Parathyroid adenoma (tissue), 2 donors: ENCODE data around the gene NUP133.

Experiments
- H2AFZ ChIP-seq: fragments of 300-600 bp; sonication (generic); one replicate; pipeline ENCODE4 v1.7.0; 2017; ENCODE audit warnings: antibody characterized with exemption, mild to moderate bottlenecking
- H3K27ac ChIP-seq: fragments of 300-600 bp; sonication (generic); one replicate; pipeline ENCODE4 v1.7.0; 2017
- H3K27me3 ChIP-seq: fragments of 300-600 bp; sonication (generic); one replicate; pipeline ENCODE4 v1.7.0; 2017; ENCODE audit warnings: low read length; ENCODE audit not compliant: control insufficient read depth, insufficient read depth
- H3K36me3 ChIP-seq: fragments of 300-600 bp; sonication (generic); one replicate; pipeline ENCODE4 v1.7.0; 2017; ENCODE audit warnings: low read length; ENCODE audit not compliant: control insufficient read depth, insufficient read depth
- H3K4me1 ChIP-seq: fragments of 300-600 bp; sonication (generic); one replicate; pipeline ENCODE4 v1.7.0; 2017; ENCODE audit warnings: control low read depth
- H3K4me2 ChIP-seq: fragments of 300-600 bp; sonication (generic); one replicate; pipeline ENCODE4 v1.7.0; 2017; ENCODE audit warnings: low read length
- H3K4me3 ChIP-seq: fragments of 300-600 bp; sonication (generic); one replicate; pipeline ENCODE4 v1.7.0; 2017; ENCODE audit warnings: low read depth, low read length
- H3K79me2 ChIP-seq: fragments of 300-600 bp; sonication (generic); one replicate; pipeline ENCODE4 v1.7.0; 2017; ENCODE audit warnings: control low read depth
- H3K9ac ChIP-seq: fragments of 300-600 bp; sonication (generic); one replicate; pipeline ENCODE4 v1.7.0; 2017; ENCODE audit warnings: mild to moderate bottlenecking
- H3K9me3 ChIP-seq: fragments of 300-600 bp; sonication (generic); one replicate; pipeline ENCODE4 v1.7.0; 2017; ENCODE audit warnings: low read length; ENCODE audit not compliant: control insufficient read depth
- CTCF ChIP-seq: fragments of 300-600 bp; sonication (generic); IDR thresholded peaks from one replicate; pipeline ENCODE4 v1.7.0; 2017; ENCODE audit warnings: antibody characterized with exemption, mild to moderate bottlenecking
- donor health status: primary hyperparathyroidism.

Gene NUP133

GRCh38 chr1:229487181-229487580, 21.0 kb downstream of the NUP133 start:
- Histone ChIP-seq H3K4me2 (no peak overlapping the region), H3K79me2 (no peaks in the 10 kb centered on the region), H3K4me3 (no peak overlapping the region), H3K4me1 (no peaks in the 10 kb centered on the region), H3K36me3 (no peaks in the 10 kb centered on the region), H3K27ac (no peak overlapping the region), H3K9ac (no peak overlapping the region), H3K9me3 (no peaks in the 10 kb centered on the region), H3K27me3 (no peaks in the 10 kb centered on the region), H2AFZ (no peak overlapping the region)
- no peak for TF ChIP-seq CTCF

GRCh38 chr1:229485318-229485717, 22.8 kb downstream of the NUP133 start:
- no peak for TF ChIP-seq CTCF
- Histone ChIP-seq H3K9me3 (no peaks in the 10 kb centered on the region), H3K27me3 (no peaks in the 10 kb centered on the region), H3K4me2 (no peak overlapping the region), H3K9ac (no peak overlapping the region), H2AFZ (no peak overlapping the region), H3K4me3 (no peak overlapping the region), H3K79me2 (no peaks in the 10 kb centered on the region), H3K4me1 (no peaks in the 10 kb centered on the region), H3K27ac (no peak overlapping the region), H3K36me3 (no peaks in the 10 kb centered on the region)

DNA sequence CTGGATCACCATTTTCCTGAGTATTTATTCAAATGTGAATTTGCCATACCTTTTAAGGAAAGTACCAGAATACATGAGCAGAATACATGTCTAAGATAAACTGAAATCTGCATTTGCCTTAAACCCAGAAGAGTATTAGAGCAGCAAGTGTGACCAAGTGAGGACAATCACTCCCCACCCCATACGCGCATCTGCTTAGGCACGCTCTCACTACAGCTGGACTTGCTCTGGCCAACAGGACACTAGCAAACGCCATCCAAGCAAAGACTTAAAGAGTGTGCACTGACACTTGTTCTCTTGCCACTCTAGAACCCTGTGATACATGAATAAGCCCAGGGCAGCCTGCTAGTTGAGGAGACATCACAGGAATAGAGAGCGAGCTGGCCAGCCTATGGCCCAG, 25.6 kb downstream of the NUP133 start:
- H3K4me3 ChIP-seq: no peak overlapping the region
- H3K4me1 ChIP-seq: no peaks in the 10 kb centered on the region
- no peaks in the 10 kb centered on the region for H3K79me2 ChIP-seq
- no peak overlapping the region for H2AFZ ChIP-seq
- TF ChIP-seq CTCF: no peak
- H3K9ac ChIP-seq: no peak overlapping the region
- H3K27ac ChIP-seq: no peak overlapping the region
- no peaks in the 10 kb centered on the region for H3K36me3 ChIP-seq
- no peak overlapping the region for H3K4me2 ChIP-seq
- H3K27me3 ChIP-seq: no peaks in the 10 kb centered on the region
- no peaks in the 10 kb centered on the region for H3K9me3 ChIP-seq

DNA sequence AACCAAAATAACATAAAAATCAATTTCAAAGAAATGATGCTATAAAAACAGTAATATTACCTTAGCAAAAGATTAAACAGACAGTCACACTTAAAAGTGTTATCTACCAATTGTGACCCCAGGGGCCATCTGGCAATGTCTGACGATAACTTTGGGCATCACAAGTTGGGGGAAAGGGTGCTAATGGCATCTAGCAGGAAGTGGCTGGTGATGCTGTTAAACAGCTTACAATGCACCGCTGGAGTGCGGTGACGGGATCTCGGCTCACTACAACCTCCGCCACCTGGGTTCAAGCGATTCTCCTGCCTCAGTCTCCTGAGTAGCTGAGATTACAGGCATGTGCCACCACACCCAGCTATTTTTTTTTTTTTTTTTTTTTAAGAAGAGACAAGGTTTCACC, 27.6 kb downstream of the NUP133 start:
- Histone ChIP-seq H3K9ac (no peak overlapping the region), H3K9me3 (no peaks in the 10 kb centered on the region), H3K79me2 (no peaks in the 10 kb centered on the region), H3K4me2 (no peak overlapping the region), H3K27me3 (no peaks in the 10 kb centered on the region), H3K36me3 (no peaks in the 10 kb centered on the region), H3K27ac (no peak overlapping the region), H3K4me3 (no peak overlapping the region), H2AFZ (no peak overlapping the region), H3K4me1 (no peaks in the 10 kb centered on the region)
- TF ChIP-seq CTCF: no peak

- no peak for TF ChIP-seq CTCF
- no peak overlapping the region for H3K4me3 ChIP-seq
- no peaks in the 10 kb centered on the region for H3K27me3 ChIP-seq
- no peaks in the 10 kb centered on the region for H3K36me3 ChIP-seq
- no peak overlapping the region for H3K4me2 ChIP-seq
- no peak overlapping the region for H2AFZ ChIP-seq
- no peak overlapping the region for H3K27ac ChIP-seq
- no peak overlapping the region for H3K9ac ChIP-seq
- no peaks in the 10 kb centered on the region for H3K4me1 ChIP-seq
- H3K79me2 ChIP-seq: no peaks in the 10 kb centered on the region
- no peaks in the 10 kb centered on the region for H3K9me3 ChIP-seq
These were observed 28.3 kb downstream of the NUP133 start for GRCh38 chr1:229479660-229480399.
